ENCODE measurements around the gene NSMCE1.

NSMCE1 gene

DNA sequence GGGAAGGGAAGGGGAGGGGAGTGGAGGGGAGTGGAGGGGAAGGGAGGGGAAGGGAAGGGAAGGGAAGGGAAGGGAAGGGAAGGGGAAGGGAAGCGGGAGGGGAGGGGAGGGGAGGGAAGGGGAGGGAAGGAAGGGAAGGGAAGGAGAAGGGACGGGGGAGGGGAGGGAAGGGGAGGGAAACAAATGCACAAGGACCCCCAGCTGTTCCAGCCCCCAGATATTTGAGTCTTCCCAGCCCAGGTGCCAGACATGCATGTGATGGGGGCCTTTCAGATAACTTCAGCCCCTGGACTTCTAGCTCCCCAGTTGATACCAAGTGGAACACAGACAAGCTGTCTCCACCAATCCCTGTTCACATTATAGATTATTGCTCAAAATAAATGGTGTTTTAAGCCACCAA lies 79.9 kb downstream of the NSMCE1 start:
- Histone ChIP-seq H3K9ac (no peak overlapping the region), H3K4me2 (ENCODE audit: low read length) (no peak overlapping the region), H3K4me3 (ENCODE audit: low read depth, low read length) (no peak overlapping the region), H3K27me3 (ENCODE audit: control insufficient read depth, insufficient read depth, low read length) (no peaks in the 10 kb centered on the region), H3K27ac (no peak overlapping the region), H3K9me3 (ENCODE audit: control insufficient read depth, low read length) (no peaks in the 10 kb centered on the region), H3K36me3 (ENCODE audit: control insufficient read depth, insufficient read depth, low read length) (no peaks in the 10 kb centered on the region), H2AFZ (no peak overlapping the region), H3K79me2 (no peaks in the 10 kb centered on the region), H3K4me1 (no peaks in the 10 kb centered on the region)
- TF ChIP-seq, protein P1, sequence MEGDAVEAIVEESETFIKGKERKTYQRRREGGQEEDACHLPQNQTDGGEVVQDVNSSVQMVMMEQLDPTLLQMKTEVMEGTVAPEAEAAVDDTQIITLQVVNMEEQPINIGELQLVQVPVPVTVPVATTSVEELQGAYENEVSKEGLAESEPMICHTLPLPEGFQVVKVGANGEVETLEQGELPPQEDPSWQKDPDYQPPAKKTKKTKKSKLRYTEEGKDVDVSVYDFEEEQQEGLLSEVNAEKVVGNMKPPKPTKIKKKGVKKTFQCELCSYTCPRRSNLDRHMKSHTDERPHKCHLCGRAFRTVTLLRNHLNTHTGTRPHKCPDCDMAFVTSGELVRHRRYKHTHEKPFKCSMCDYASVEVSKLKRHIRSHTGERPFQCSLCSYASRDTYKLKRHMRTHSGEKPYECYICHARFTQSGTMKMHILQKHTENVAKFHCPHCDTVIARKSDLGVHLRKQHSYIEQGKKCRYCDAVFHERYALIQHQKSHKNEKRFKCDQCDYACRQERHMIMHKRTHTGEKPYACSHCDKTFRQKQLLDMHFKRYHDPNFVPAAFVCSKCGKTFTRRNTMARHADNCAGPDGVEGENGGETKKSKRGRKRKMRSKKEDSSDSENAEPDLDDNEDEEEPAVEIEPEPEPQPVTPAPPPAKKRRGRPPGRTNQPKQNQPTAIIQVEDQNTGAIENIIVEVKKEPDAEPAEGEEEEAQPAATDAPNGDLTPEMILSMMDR (IDR thresholded peaks at IDR 0.05), result no peak

DNA sequence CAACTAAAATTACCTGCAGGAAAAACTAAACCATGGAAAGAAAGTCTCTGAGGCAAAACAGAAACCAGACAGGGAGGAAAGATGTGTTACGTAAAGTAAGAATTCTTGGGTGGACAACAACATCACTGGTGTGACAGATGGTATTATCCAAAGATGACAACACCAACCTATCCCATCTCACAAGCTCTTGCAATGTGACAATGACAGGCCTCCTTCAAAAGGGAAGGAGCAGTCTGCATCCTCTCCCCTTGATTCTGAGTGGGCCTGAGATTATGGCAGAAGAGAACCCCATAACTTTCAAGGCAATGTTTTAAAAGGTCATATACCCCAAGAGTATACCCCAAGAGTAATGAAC lies 82.8 kb downstream of the NSMCE1 start:
- Histone ChIP-seq H2AFZ (no peak overlapping the region), H3K4me1 (no peaks in the 10 kb centered on the region), H3K9ac (no peak overlapping the region), H3K4me3 (ENCODE audit: low read depth, low read length) (no peak overlapping the region), H3K27me3 (ENCODE audit: control insufficient read depth, insufficient read depth, low read length) (no peaks in the 10 kb centered on the region), H3K9me3 (ENCODE audit: control insufficient read depth, low read length) (no peaks in the 10 kb centered on the region), H3K79me2 (no peaks in the 10 kb centered on the region), H3K27ac (no peak overlapping the region), H3K4me2 (ENCODE audit: low read length) (no peak overlapping the region), H3K36me3 (ENCODE audit: control insufficient read depth, insufficient read depth, low read length) (no peaks in the 10 kb centered on the region)
- TF ChIP-seq, protein P1 (IDR thresholded peaks at IDR 0.05), result no peak

DNA sequence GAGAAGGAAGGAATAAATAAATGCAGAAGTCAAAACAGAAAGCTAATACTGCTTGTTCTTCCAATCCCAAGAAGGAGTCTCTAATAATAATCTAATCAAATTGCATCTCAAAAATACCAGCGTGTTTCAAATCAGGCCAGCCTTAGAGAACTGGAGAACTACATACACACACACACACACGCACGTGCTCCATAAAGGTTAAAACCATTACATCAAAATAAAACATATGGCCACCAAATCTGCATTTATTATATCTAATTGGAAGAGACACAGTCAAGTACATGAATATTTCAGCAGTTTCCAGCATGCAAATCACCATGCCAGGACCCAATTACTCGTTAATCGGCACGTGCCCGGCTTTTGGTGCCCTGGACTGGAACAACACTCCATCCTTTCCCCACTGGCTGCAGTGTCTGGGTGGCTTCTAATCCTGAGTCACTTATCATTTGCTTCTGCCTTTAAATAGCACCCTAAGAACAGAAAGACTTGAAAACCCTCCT lies 85.6 kb downstream of the NSMCE1 start:
- TF ChIP-seq, protein P1 (IDR thresholded peaks at IDR 0.05), result no peak
- no peak overlapping the region for H3K27ac ChIP-seq
- no peak overlapping the region for H2AFZ ChIP-seq
- no peaks in the 10 kb centered on the region for H3K27me3 ChIP-seq (ENCODE audit: control insufficient read depth, insufficient read depth, low read length)
- no peaks in the 10 kb centered on the region for H3K4me1 ChIP-seq
- H3K4me3 ChIP-seq (ENCODE audit: low read depth, low read length), result no peak overlapping the region
- H3K79me2 ChIP-seq, result no peaks in the 10 kb centered on the region
- H3K36me3 ChIP-seq (ENCODE audit: control insufficient read depth, insufficient read depth, low read length), result no peaks in the 10 kb centered on the region
- H3K9me3 ChIP-seq (ENCODE audit: control insufficient read depth, low read length), result no peaks in the 10 kb centered on the region
- no peak overlapping the region for H3K9ac ChIP-seq
- no peak overlapping the region for H3K4me2 ChIP-seq (ENCODE audit: low read length)

DNA sequence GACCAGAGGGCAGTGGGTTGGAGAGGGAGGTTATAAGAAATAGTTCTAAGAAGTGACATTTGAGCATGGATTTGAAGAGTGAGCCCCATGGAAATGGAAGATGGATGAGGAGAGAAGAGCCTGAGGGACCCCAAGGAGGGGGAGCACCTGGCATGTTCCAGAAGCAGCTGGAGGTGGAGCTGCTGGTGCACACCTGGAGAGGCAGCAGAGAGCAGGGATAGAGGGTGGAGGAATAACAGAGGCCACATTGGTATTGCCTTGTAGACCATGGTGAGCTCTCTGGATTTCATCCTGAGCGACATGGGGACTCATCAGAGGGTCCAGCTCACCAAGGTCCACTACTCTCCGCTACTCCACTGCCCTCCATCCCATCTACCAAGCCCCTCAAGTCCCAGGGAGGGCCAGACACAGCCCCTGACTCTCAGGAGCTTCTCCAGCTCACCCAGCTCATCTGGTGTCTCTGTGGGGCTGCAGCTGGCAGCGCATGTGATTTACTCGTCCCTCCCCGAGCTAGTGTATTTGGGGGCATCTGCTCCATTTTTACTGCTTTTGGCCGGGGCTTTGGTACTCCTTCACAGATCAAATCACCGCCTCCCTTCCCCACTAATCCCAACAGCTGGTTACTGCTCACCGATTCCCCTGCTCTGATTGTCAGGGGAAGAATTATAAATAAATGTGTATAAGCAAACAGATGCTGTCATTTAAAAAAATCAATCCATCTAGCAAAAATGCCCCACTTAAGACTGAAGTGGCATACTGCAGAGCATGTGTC lies 87.4 kb downstream of the NSMCE1 start:
- no peak overlapping the region for H3K4me3 ChIP-seq (ENCODE audit: low read depth, low read length)
- TF ChIP-seq, protein P1 (IDR thresholded peaks at IDR 0.05), result no peak
- no peaks in the 10 kb centered on the region for H3K36me3 ChIP-seq (ENCODE audit: control insufficient read depth, insufficient read depth, low read length)
- H3K9me3 ChIP-seq (ENCODE audit: control insufficient read depth, low read length), result no peaks in the 10 kb centered on the region
- no peaks in the 10 kb centered on the region for H3K4me1 ChIP-seq
- H3K27me3 ChIP-seq (ENCODE audit: control insufficient read depth, insufficient read depth, low read length), result no peaks in the 10 kb centered on the region
- H3K9ac ChIP-seq, result no peak overlapping the region
- H3K27ac ChIP-seq, result no peak overlapping the region
- H3K79me2 ChIP-seq, result no peaks in the 10 kb centered on the region
- H3K4me2 ChIP-seq (ENCODE audit: low read length), result no peak overlapping the region
- no peak overlapping the region for H2AFZ ChIP-seq

All from parathyroid adenoma (tissue), 2 donors.